Peyer's patch (tissue), 4 donors: ENCODE results near the gene BIRC6. TPM values are rescaled to one million over a fixed set of nuclear protein-coding genes. Genes with fewer than 3 reads are reported as not detected.

Source experiments
- DNase-seq, 3 donors: peaks; one replicate each; pipeline ENCODE4 v3.0.0-alpha.2; 2017 to 2019
- H3K27ac ChIP-seq, 4 donors: fragments of 200-600 bp; sonication (generic); one replicate each; pipeline ENCODE4 v1.5.1; 2016 to 2019
- H3K27me3 ChIP-seq, 2 donors: fragments of 200-600 bp; sonication (generic); one replicate each; pipeline ENCODE4 v1.5.1; 2019
- H3K36me3 ChIP-seq, 3 donors: fragments of 200-600 bp; sonication (generic); one replicate each; pipeline ENCODE4 v1.5.1; 2016 to 2019
- H3K4me1 ChIP-seq, 4 donors: fragments of 200-600 bp; sonication (generic); one replicate each; pipeline ENCODE4 v1.5.1; 2016 to 2019
- H3K4me3 ChIP-seq, 4 donors: fragments of 200-600 bp; sonication (generic); 1 replicate in 3 of 4; 2 replicates in 1 of 4; pipeline ENCODE4 v1.5.1; 2016 to 2019; ENCODE audit warnings: mild to moderate bottlenecking in 1 of 4
- H3K9me3 ChIP-seq, 4 donors: fragments of 200-600 bp; sonication (generic); one replicate each; pipeline ENCODE4 v1.5.1; 2016 to 2019; ENCODE audit warnings: mild to moderate bottlenecking in 1 of 4
- CTCF ChIP-seq, 6 experiments: fragments of 450-650 bp in 4 of 6; fragments of 200-600 bp in 2 of 6; sonication (generic) in 1 of 6; IDR thresholded peaks; one replicate each; pipeline ENCODE4 v1.5.1; 2017 to 2019; ENCODE audit warnings: antibody characterized with exemption in 6 of 6, mild to moderate bottlenecking in 3 of 6, moderate library complexity in 1 of 6
- POLR2A ChIP-seq, 2 donors: fragments of 450-650 bp; IDR thresholded peaks; one replicate each; pipeline ENCODE4 v1.5.1; 2017; ENCODE audit warnings: antibody characterized with exemption in 2 of 2, mild to moderate bottlenecking in 2 of 2, moderate library complexity in 2 of 2
- total RNA-seq, 4 donors: library from RNA; depleted of rRNA; stranded (reverse); fragments of >200 nt; gene quantifications; one replicate each; pipeline ENCODE4 v1.1.0, GENCODE V29; 2016

Gene BIRC6
- total RNA-seq, 4 donors from 2014 or later: 133 to 237 (median 214) TPM

DNA sequence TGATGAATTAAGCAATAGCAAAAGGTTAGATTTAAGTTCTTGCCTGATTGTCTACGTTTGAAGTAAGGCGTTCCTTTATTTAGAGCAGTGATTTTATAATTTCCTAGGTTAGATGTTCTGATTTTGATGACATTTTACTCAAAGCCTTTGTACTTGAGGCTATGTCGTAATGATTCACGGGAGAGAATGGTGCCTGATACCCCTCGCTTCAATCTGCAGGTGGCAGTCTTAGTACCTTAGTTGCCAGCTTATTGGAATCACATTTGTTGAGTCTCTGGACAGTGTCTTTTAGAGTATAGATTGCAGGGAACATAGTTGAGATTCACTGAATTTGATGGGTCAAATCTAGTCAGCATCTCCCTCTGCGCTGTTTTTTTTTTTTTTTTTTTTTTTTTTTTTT is 89.5 kb downstream of the BIRC6 start:
- H3K27me3 ChIP-seq: no peaks in the 10 kb centered on the region
- H3K9me3 ChIP-seq: no peaks in the 10 kb centered on the region
- no peaks in the 10 kb centered on the region for H3K4me1 ChIP-seq
- H3K36me3 ChIP-seq: peaks cover 0 to 65% (median 0%) of the 10 kb centered on the region in 3 donors
- no peak overlapping the region for H3K27ac ChIP-seq
- TF ChIP-seq POLR2A (IDR thresholded peaks at IDR 0.05) (no peak), CTCF (IDR thresholded peaks at IDR 0.05) (no peak)
- no peak for DNase-seq
- no peak overlapping the region for H3K4me3 ChIP-seq

DNA sequence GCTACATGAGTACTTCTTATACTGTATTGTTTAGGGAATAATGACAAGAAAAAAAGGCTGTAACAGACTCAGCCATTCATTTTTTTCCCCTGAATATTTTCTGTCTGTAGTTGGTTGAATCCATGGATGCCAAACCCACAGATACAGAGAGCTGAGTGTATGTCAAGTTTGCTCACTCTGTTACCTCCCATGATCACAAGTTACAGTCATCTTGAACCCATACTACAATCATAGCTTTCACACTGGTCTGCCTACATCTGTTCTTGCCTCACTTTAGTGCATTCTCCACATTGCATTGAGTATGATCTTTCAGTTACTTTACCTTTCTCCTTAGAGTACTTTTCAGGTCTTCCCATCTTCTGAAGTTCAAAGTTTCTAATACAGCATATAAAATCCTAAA is 94.0 kb downstream of the BIRC6 start:
- DNase-seq: no peak
- no peaks in the 10 kb centered on the region for H3K4me1 ChIP-seq
- H3K36me3 ChIP-seq: peaks cover 0 to 28% (median 0%) of the 10 kb centered on the region in 3 donors
- H3K27ac ChIP-seq: no peak overlapping the region
- H3K27me3 ChIP-seq: no peaks in the 10 kb centered on the region
- H3K4me3 ChIP-seq: no peak overlapping the region
- H3K9me3 ChIP-seq: no peaks in the 10 kb centered on the region
- TF ChIP-seq POLR2A (IDR thresholded peaks at IDR 0.05) (no peak), CTCF (IDR thresholded peaks at IDR 0.05) (no peak)

GRCh38 chr2:32452338-32453064 is 95.7 kb downstream of the BIRC6 start:
- Histone ChIP-seq H3K9me3 (no peaks in the 10 kb centered on the region), H3K27ac (no peak overlapping the region), H3K27me3 (no peaks in the 10 kb centered on the region), H3K36me3 (peaks cover 0 to 22% (median 0%) of the 10 kb centered on the region in 3 donors), H3K4me1 (no peaks in the 10 kb centered on the region), H3K4me3 (no peak overlapping the region)
- TF ChIP-seq CTCF (IDR thresholded peaks at IDR 0.05) (no peak), POLR2A (IDR thresholded peaks at IDR 0.05) (no peak)
- no peak for DNase-seq

GRCh38 chr2:32453242-32454062 is 96.6 kb downstream of the BIRC6 start:
- no peaks in the 10 kb centered on the region for H3K9me3 ChIP-seq
- DNase-seq: no peak
- H3K4me3 ChIP-seq: no peak overlapping the region
- TF ChIP-seq POLR2A (IDR thresholded peaks at IDR 0.05) (no peak), CTCF (IDR thresholded peaks at IDR 0.05) (no peak)
- peaks cover 0 to 22% (median 0%) of the 10 kb centered on the region in 3 donors for H3K36me3 ChIP-seq
- no peaks in the 10 kb centered on the region for H3K27me3 ChIP-seq
- H3K4me1 ChIP-seq: no peaks in the 10 kb centered on the region
- H3K27ac ChIP-seq: no peak overlapping the region

DNA sequence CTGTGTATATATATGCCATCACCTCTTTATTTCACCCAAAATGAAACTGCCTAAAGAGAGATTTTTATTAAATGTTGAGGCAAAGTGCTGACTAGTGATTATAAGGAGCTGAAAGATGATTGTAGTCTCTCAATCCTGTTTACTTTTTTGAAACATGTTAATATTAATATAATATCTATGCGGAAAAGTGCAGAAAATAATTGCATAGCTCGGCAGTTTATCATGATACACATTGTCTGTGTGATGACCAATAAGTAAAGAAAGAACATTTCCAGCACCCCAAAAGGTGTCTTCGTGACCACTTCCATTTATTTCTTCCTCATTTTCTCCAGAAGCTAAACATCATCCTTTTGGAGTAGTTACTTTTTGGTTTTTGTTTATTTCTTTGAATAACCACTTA is 99.0 kb downstream of the BIRC6 start:
- DNase-seq: no peak
- peaks cover 0 to 6% (median 0%) of the 10 kb centered on the region in 3 donors for H3K36me3 ChIP-seq
- H3K4me3 ChIP-seq: no peak overlapping the region
- no peak overlapping the region for H3K27ac ChIP-seq
- H3K4me1 ChIP-seq: no peaks in the 10 kb centered on the region
- no peaks in the 10 kb centered on the region for H3K27me3 ChIP-seq
- TF ChIP-seq POLR2A (IDR thresholded peaks at IDR 0.05) (no peak), CTCF (IDR thresholded peaks at IDR 0.05) (no peak)
- H3K9me3 ChIP-seq: no peaks in the 10 kb centered on the region
